ENCODE measurements around the gene FNTB.

FNTB gene

GRCh38 chr14:64983439-64984310 is 3.0 kb upstream of the FNTB start:
- no peak for DNase-seq (ENCODE audit: low spot score)

GRCh38 chr14:64987438-64987767 is 708 bp downstream of the FNTB start:
- DNase-seq (ENCODE audit: low spot score) = no peak

GRCh38 chr14:64990296-64990695 is 3.6 kb downstream of the FNTB start:
- no peak for DNase-seq (ENCODE audit: low spot score)

DNA sequence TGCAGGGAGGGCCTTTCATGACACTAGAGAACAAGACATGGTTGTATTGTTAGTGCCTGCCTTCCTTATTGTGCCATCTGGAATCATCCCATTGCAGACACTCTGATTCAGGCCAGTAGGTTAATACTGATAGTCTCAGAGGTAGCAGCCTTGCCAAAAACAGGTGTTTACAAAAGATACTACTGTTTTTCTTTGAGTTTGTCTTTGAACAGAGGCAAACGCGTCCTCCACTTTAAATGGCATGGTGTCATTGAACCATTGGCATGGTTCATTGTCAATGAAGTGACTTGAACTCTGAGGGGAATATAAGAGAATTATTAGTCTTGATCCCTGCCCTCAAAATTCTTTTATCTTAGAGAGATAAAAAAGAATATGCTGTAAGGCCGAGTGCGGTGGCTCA is 4.2 kb downstream of the FNTB start:
- no peak for DNase-seq (ENCODE audit: low spot score)

- DNase-seq (ENCODE audit: low spot score) = no peak
Observed at GRCh38 chr14:64992328-64992885, 5.7 kb downstream of the FNTB start.

- DNase-seq (ENCODE audit: low spot score) = no peak
Observed at GRCh38 chr14:64993266-64993930, 6.7 kb downstream of the FNTB start.

GRCh38 chr14:64994540-64994939 is 7.8 kb downstream of the FNTB start:
- no peak for DNase-seq (ENCODE audit: low spot score)

GRCh38 chr14:64995291-64995690 is 8.6 kb downstream of the FNTB start:
- DNase-seq (ENCODE audit: low spot score) = no peak

GRCh38 chr14:64997108-64997794 is 10.6 kb downstream of the FNTB start:
- DNase-seq (ENCODE audit: low spot score) = no peak

GRCh38 chr14:64998455-64998931 is 11.8 kb downstream of the FNTB start:
- no peak for DNase-seq (ENCODE audit: low spot score)

GRCh38 chr14:65000898-65001591 is 14.3 kb downstream of the FNTB start:
- DNase-seq (ENCODE audit: low spot score) = no peak

GRCh38 chr14:65001723-65002122 is 15.0 kb downstream of the FNTB start:
- DNase-seq (ENCODE audit: low spot score) = no peak

GRCh38 chr14:65002586-65003210 is 16.0 kb downstream of the FNTB start:
- DNase-seq (ENCODE audit: low spot score) = no peak

- no peak for DNase-seq (ENCODE audit: low spot score)
Observed at GRCh38 chr14:65003394-65003793, 16.7 kb downstream of the FNTB start.

DNA sequence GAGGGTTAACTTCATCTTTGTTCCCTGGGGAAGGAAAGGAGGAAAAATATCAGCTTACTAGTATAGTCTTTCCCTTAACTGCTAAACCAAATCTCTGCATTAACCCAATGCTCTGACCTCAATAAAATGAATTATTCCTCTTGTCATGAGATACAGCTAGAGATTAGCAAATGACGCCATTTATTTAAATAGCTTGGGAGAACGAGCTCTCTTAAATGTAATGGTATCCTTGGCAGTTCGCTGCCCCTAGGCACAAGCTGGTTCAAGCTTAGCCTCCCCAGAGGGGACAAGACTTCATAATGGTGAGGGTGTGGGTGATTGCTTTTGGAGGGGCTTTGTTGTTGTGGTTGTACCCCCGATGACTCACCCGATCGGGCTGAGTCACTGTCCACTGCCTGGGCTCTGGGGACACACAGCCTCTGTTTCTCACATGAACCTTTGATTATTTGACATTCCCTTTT is 19.6 kb downstream of the FNTB start:
- DNase-seq (ENCODE audit: low spot score) = no peak

DNA sequence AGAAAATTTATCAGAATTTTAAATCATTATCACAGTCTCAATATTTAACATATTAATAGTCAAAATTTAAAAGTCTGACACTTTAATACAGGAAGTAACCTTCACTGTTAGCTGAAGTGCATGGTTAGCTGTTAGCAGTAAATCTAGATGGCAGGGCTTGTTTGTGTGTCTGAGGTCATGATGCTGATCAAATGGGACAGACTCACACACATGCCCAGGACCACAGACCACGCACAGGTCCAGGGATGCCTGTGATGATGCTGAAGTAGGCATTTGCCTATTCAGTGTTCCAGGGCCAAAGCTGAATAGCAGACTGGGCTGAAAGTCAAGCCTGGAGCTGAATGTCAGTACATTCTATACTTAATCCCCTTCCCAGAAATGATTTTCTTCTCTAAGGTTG is 20.5 kb downstream of the FNTB start:
- no peak for DNase-seq (ENCODE audit: low spot score)

- DNase-seq (ENCODE audit: low spot score) = no peak
Observed at GRCh38 chr14:65010211-65010931, 23.7 kb downstream of the FNTB start.

DNA sequence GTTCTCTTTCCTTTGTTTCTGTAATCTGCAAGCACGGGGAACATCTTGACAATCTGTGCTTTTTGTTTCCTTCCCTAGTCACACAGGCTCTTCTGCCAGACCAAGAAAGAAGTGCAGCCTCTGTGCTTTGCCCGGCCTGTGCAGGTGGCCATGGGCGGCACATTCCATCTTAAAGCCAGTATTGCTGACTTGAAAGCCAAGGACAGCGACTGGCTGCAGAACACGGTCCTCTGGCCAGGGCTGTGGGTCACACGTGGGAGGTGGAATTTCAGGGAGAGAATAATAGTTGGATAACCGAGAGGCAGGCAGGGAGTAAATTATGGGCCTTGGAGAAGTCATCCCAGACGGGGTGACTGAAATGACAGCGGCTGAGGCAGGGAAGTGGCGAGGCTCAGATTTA is 24.8 kb downstream of the FNTB start:
- no peak for DNase-seq (ENCODE audit: low spot score)

- no peak for DNase-seq (ENCODE audit: low spot score)
Observed at GRCh38 chr14:65012353-65012752, 25.7 kb downstream of the FNTB start.

DNA sequence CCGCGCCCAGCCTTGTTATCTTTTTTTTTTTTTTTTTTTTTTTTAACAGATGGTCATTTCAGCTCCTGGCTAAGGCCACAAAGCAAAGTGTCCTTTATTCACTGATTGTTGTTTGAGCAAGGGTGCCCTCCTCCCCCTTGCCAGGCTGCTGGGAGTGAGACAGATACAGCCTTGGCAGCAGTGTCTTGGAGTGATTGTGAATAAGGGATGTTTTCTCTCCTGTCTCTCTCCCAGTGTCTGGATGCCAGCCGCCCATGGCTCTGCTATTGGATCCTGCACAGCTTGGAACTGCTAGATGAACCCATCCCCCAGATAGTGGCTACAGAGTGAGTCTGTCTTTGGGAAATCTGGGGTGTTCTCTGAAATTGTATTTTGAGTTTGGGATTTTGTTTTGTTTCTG is 28.7 kb downstream of the FNTB start:
- DNase-seq (ENCODE audit: low spot score) = no peak

DNA sequence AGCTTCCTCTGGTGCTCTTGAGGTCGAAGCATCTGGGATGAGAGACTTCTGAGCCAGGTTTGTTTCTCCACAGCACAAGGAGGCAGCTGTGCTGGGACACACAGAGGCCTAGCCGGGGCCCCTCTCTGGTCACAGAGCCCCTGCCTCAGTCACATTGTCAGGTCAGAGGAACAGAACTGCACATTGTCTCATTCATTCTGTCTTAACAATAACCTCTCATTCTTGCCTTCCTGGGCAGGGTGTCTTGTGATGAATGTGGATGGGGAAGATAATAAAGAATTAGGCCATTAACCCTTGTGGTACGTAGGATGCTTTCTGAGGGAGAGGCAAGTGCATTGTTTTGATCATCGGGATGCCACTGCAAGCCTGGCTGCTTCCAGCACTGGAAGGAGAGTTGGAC is 29.8 kb downstream of the FNTB start:
- no peak for DNase-seq (ENCODE audit: low spot score)
